Progenitor cell of endocrine pancreas (in vitro differentiated cells): ENCODE measurements around the gene FNBP1L. TPM values are rescaled to one million over a fixed set of nuclear protein-coding genes. Genes with fewer than 3 reads are reported as not detected.
A peak's percentile ranks its signal among the peaks of the same experiment; 100 is the strongest.

Experiments
- DNase-seq: peaks from one replicate; pipeline ENCODE4 v3.0.0; 2021; ENCODE audit warnings: low spot score; ENCODE audit not compliant: unreplicated experiment
- H3K27ac Mint-ChIP-seq: 2 replicates; pipeline ENCODE4 v1.8.0; 2021; ENCODE audit warnings: mild to moderate bottlenecking, moderate library complexity, mixed read lengths
- H3K27me3 Mint-ChIP-seq: 2 replicates; pipeline ENCODE4 v1.8.0; 2021; ENCODE audit warnings: mixed read lengths
- H3K36me3 Mint-ChIP-seq: 2 replicates; pipeline ENCODE4 v1.8.0; 2022; ENCODE audit warnings: mixed read lengths; ENCODE audit not compliant: insufficient read depth
- H3K4me1 Mint-ChIP-seq: 2 replicates; pipeline ENCODE4 v1.8.0; 2021; ENCODE audit warnings: low read depth, mixed read lengths
- H3K4me3 Mint-ChIP-seq: 2 replicates; pipeline ENCODE4 v1.8.0; 2021; ENCODE audit warnings: low read depth, mild to moderate bottlenecking, moderate library complexity, mixed read lengths
- H3K9me3 Mint-ChIP-seq: 2 replicates; pipeline ENCODE4 v1.8.0; 2021; ENCODE audit warnings: low read depth, mixed read lengths
- CTCF ChIP-seq: fragments of 200-600 bp; sonication (generic); IDR thresholded peaks from one replicate; pipeline ENCODE4 v1.5.0; 2021; ENCODE audit warnings: antibody characterized with exemption, mild to moderate bottlenecking; ENCODE audit not compliant: unreplicated experiment
- total RNA-seq: library from RNA; stranded (reverse); gene quantifications from 2 replicates; pipeline ENCODE4 v1.2.1, GENCODE V29; 2021

Gene FNBP1L
- total RNA-seq, 1 donor from 2014 or later, result 136 TPM

GRCh38 chr1:93593854-93594602 lies 146.1 kb downstream of the FNBP1L start:
- no peak overlapping the region for H3K4me3 Mint-ChIP-seq
- no peak for TF ChIP-seq CTCF
- H3K27me3 Mint-ChIP-seq, result no peaks in the 10 kb centered on the region
- no peak for DNase-seq
- peak overlapping the region; percentile 72 for H3K27ac Mint-ChIP-seq
- peaks cover 30% of the 10 kb centered on the region for H3K4me1 Mint-ChIP-seq
- H3K9me3 Mint-ChIP-seq, result no peaks in the 10 kb centered on the region
- no peaks in the 10 kb centered on the region for H3K36me3 Mint-ChIP-seq

GRCh38 chr1:93594603-93594880 lies 146.6 kb downstream of the FNBP1L start:
- H3K27ac Mint-ChIP-seq, result no peak overlapping the region
- no peak for DNase-seq
- H3K27me3 Mint-ChIP-seq, result no peaks in the 10 kb centered on the region
- H3K4me1 Mint-ChIP-seq, result peaks cover 30% of the 10 kb centered on the region
- no peaks in the 10 kb centered on the region for H3K36me3 Mint-ChIP-seq
- TF ChIP-seq CTCF, result no peak
- H3K4me3 Mint-ChIP-seq, result no peak overlapping the region
- H3K9me3 Mint-ChIP-seq, result no peaks in the 10 kb centered on the region

- no peaks in the 10 kb centered on the region for H3K36me3 Mint-ChIP-seq
- H3K27ac Mint-ChIP-seq, result no peak overlapping the region
- DNase-seq, result no peak
- H3K4me3 Mint-ChIP-seq, result no peak overlapping the region
- peaks cover 30% of the 10 kb centered on the region for H3K4me1 Mint-ChIP-seq
- TF ChIP-seq CTCF, result no peak
- no peaks in the 10 kb centered on the region for H3K27me3 Mint-ChIP-seq
- H3K9me3 Mint-ChIP-seq, result no peaks in the 10 kb centered on the region
These were observed 147.3 kb downstream of the FNBP1L start for GRCh38 chr1:93595266-93595665.

GRCh38 chr1:93595743-93596142 lies 147.8 kb downstream of the FNBP1L start:
- H3K4me3 Mint-ChIP-seq, result no peak overlapping the region
- no peak overlapping the region for H3K27ac Mint-ChIP-seq
- DNase-seq, result no peak
- H3K9me3 Mint-ChIP-seq, result no peaks in the 10 kb centered on the region
- no peak for TF ChIP-seq CTCF
- H3K4me1 Mint-ChIP-seq, result peaks cover 29% of the 10 kb centered on the region
- no peaks in the 10 kb centered on the region for H3K36me3 Mint-ChIP-seq
- no peaks in the 10 kb centered on the region for H3K27me3 Mint-ChIP-seq

GRCh38 chr1:93596329-93597089 lies 148.6 kb downstream of the FNBP1L start:
- Mint-ChIP-seq H3K36me3 (no peaks in the 10 kb centered on the region), H3K27me3 (no peaks in the 10 kb centered on the region)

More at GRCh38 chr1:93596329-93597089, 148.6 kb downstream of the FNBP1L start:
- Mint-ChIP-seq H3K4me1 (peaks cover 26% of the 10 kb centered on the region), H3K27ac (no peak overlapping the region), H3K9me3 (no peaks in the 10 kb centered on the region), H3K4me3 (no peak overlapping the region)
- no peak for DNase-seq
- TF ChIP-seq CTCF, result no peak
